ENCODE measurements around the gene AHI1. TPM values are rescaled to one million over a fixed set of nuclear protein-coding genes. Genes with fewer than 3 reads are reported as not detected.
"Not testable (repeated sequence)": the region's sequence is repeated elsewhere in the genome, so short reads cannot be mapped to it uniquely, and the experiment has no call there.

Gene AHI1
- total and polyA plus RNA-seq, 2 donors (not counting 1 experiment from before 2014, with no cell fraction given), result 8.3 to 61.7 TPM

- H3K9me3 ChIP-seq (ENCODE audit: control extremely low read depth in 1 of 3, control insufficient read depth in 2 of 3, insufficient read depth in 1 of 3, low read length in 2 of 3), result no peaks in the 10 kb centered on the region
- Mint-ChIP-seq H3K4me3 (no peak overlapping the region), H3K27ac (no peak overlapping the region), H3K27me3 (no peaks in the 10 kb centered on the region), H3K4me1 (no peaks in the 10 kb centered on the region), H3K9me3 (ENCODE audit: insufficient read depth) (no peaks in the 10 kb centered on the region)
- DNase-seq (no peak), ATAC-seq (ENCODE audit: low read depth) (no peak)
- H3K4me2 ChIP-seq (replicated peaks; ENCODE audit: low read depth, low read length, poor library complexity, severe bottlenecking), result no peak overlapping the region
- no peaks in the 10 kb centered on the region for H3K27me3 ChIP-seq (replicated peaks in 1 of 4; ENCODE audit: control extremely low read depth in 1 of 4, control insufficient read depth in 3 of 4, insufficient read depth in 4 of 4, low read length in 3 of 4)
- no peaks in the 10 kb centered on the region for H3K36me3 ChIP-seq (replicated peaks in 1 of 2; ENCODE audit: control extremely low read depth in 1 of 2, control insufficient read depth in 1 of 2, extremely low read depth in 1 of 2, insufficient read depth in 2 of 2, low read length in 1 of 2)
- no peaks in the 10 kb centered on the region for H3K4me1 ChIP-seq (ENCODE audit: control insufficient read depth in 2 of 2, insufficient read depth in 2 of 2, low read length in 2 of 2)
- no peak overlapping the region for H3K4me3 ChIP-seq (ENCODE audit: control extremely low read depth in 1 of 5, extremely low read depth in 1 of 5, insufficient read depth in 1 of 5, low read depth in 2 of 5, low read length in 4 of 5)
- H3K27ac ChIP-seq (ENCODE audit: low read length in 2 of 2), result no peak overlapping the region
- H3K9ac ChIP-seq (ENCODE audit: low read length), result no peak overlapping the region
- CTCF ChIA-PET, result no interaction called here
- POLR2A ChIA-PET, result no interaction called here
- no peaks in the 10 kb centered on the region for H4K20me1 ChIP-seq (ENCODE audit: control insufficient read depth, insufficient read depth, low read length, poor library complexity, severe bottlenecking)
- H2AFZ ChIP-seq (ENCODE audit: insufficient read depth, low read depth, low read length, poor library complexity, severe bottlenecking), result no peak overlapping the region
- intact Hi-C loops (cut with micrococcal nuclease), result no loop called here
- TF ChIP-seq EZH2 (IDR thresholded peaks at IDR 0.05; ENCODE audit: borderline replicate concordance, insufficient read depth, low read depth, low read length, poor library complexity, severe bottlenecking), result no peak
- TF ChIP-seq, protein P1, sequence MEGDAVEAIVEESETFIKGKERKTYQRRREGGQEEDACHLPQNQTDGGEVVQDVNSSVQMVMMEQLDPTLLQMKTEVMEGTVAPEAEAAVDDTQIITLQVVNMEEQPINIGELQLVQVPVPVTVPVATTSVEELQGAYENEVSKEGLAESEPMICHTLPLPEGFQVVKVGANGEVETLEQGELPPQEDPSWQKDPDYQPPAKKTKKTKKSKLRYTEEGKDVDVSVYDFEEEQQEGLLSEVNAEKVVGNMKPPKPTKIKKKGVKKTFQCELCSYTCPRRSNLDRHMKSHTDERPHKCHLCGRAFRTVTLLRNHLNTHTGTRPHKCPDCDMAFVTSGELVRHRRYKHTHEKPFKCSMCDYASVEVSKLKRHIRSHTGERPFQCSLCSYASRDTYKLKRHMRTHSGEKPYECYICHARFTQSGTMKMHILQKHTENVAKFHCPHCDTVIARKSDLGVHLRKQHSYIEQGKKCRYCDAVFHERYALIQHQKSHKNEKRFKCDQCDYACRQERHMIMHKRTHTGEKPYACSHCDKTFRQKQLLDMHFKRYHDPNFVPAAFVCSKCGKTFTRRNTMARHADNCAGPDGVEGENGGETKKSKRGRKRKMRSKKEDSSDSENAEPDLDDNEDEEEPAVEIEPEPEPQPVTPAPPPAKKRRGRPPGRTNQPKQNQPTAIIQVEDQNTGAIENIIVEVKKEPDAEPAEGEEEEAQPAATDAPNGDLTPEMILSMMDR (IDR thresholded peaks at IDR 0.05), result no peak
- H3K79me2 ChIP-seq (ENCODE audit: control insufficient read depth, insufficient read depth, low read length), result no peaks in the 10 kb centered on the region
These were observed 117.9 kb downstream of the AHI1 start for GRCh38 chr6:135379647-135380046.

- ChIA-PET CTCF (no interaction called here), POLR2A (no interaction called here)
- H3K4me1 ChIP-seq (ENCODE audit: control insufficient read depth in 2 of 2, insufficient read depth in 2 of 2, low read length in 2 of 2), result no peaks in the 10 kb centered on the region
- no CpG with 5 or more reads among the region's 2 CpGs for WGBS (ENCODE audit: insufficient coverage)
- H2AFZ ChIP-seq (ENCODE audit: insufficient read depth, low read depth, low read length, poor library complexity, severe bottlenecking), result no peak overlapping the region
- TF ChIP-seq EZH2 (IDR thresholded peaks at IDR 0.05; ENCODE audit: borderline replicate concordance, insufficient read depth, low read depth, low read length, poor library complexity, severe bottlenecking), result no peak
- TF ChIP-seq, protein P1 (IDR thresholded peaks at IDR 0.05), result no peak
- H3K36me3 ChIP-seq (replicated peaks in 1 of 2; ENCODE audit: control extremely low read depth in 1 of 2, control insufficient read depth in 1 of 2, extremely low read depth in 1 of 2, insufficient read depth in 2 of 2, low read length in 1 of 2), result no peaks in the 10 kb centered on the region
- no peaks in the 10 kb centered on the region for H4K20me1 ChIP-seq (ENCODE audit: control insufficient read depth, insufficient read depth, low read length, poor library complexity, severe bottlenecking)
- no peak overlapping the region for H3K9ac ChIP-seq (ENCODE audit: low read length)
- H3K27ac ChIP-seq (ENCODE audit: low read length in 2 of 2), result no peak overlapping the region
- intact Hi-C loops (cut with micrococcal nuclease), result no loop called here
- H3K4me3 ChIP-seq (ENCODE audit: control extremely low read depth in 1 of 5, extremely low read depth in 1 of 5, insufficient read depth in 1 of 5, low read depth in 2 of 5, low read length in 4 of 5), result no peak overlapping the region
- no peak overlapping the region for H3K4me2 ChIP-seq (replicated peaks; ENCODE audit: low read depth, low read length, poor library complexity, severe bottlenecking)
- DNase-seq (no peak), ATAC-seq (ENCODE audit: low read depth) (no peak)
- H3K4me1 Mint-ChIP-seq, result no peaks in the 10 kb centered on the region
- no peak overlapping the region for H3K4me3 Mint-ChIP-seq
- no peak overlapping the region for H3K27ac Mint-ChIP-seq
- no peaks in the 10 kb centered on the region for H3K27me3 ChIP-seq (replicated peaks in 1 of 4; ENCODE audit: control extremely low read depth in 1 of 4, control insufficient read depth in 3 of 4, insufficient read depth in 4 of 4, low read length in 3 of 4)
- no peaks in the 10 kb centered on the region for H3K27me3 Mint-ChIP-seq
- no peaks in the 10 kb centered on the region for H3K79me2 ChIP-seq (ENCODE audit: control insufficient read depth, insufficient read depth, low read length)
- H3K9me3 Mint-ChIP-seq (ENCODE audit: insufficient read depth), result peaks cover 9% of the 10 kb centered on the region
- H3K9me3 ChIP-seq (ENCODE audit: control extremely low read depth in 1 of 3, control insufficient read depth in 2 of 3, insufficient read depth in 1 of 3, low read length in 2 of 3), result peaks cover 0 to 14% (median 5%) of the 10 kb centered on the region in 3 donors
These were observed 124.8 kb downstream of the AHI1 start for GRCh38 chr6:135372758-135373157.

- H3K36me3 ChIP-seq (replicated peaks in 1 of 2; ENCODE audit: control extremely low read depth in 1 of 2, control insufficient read depth in 1 of 2, extremely low read depth in 1 of 2, insufficient read depth in 2 of 2, low read length in 1 of 2); H3K4me2 ChIP-seq (replicated peaks; ENCODE audit: low read depth, low read length, poor library complexity, severe bottlenecking); ATAC-seq (ENCODE audit: low read depth); intact Hi-C loops (cut with micrococcal nuclease); H3K9ac ChIP-seq (ENCODE audit: low read length); DNase-seq; CTCF ChIA-PET; H3K4me1 ChIP-seq (ENCODE audit: control insufficient read depth in 2 of 2, insufficient read depth in 2 of 2, low read length in 2 of 2); H3K27me3 ChIP-seq (replicated peaks in 1 of 4; ENCODE audit: control extremely low read depth in 1 of 4, control insufficient read depth in 3 of 4, insufficient read depth in 4 of 4, low read length in 3 of 4); H3K4me3 Mint-ChIP-seq; POLR2A ChIA-PET; H3K4me3 ChIP-seq (ENCODE audit: control extremely low read depth in 1 of 5, extremely low read depth in 1 of 5, insufficient read depth in 1 of 5, low read depth in 2 of 5, low read length in 4 of 5); H3K4me1 Mint-ChIP-seq; H3K9me3 Mint-ChIP-seq (ENCODE audit: insufficient read depth); H4K20me1 ChIP-seq (ENCODE audit: control insufficient read depth, insufficient read depth, low read length, poor library complexity, severe bottlenecking); H3K79me2 ChIP-seq (ENCODE audit: control insufficient read depth, insufficient read depth, low read length); H3K27me3 Mint-ChIP-seq; H3K27ac ChIP-seq (ENCODE audit: low read length in 2 of 2); H2AFZ ChIP-seq (ENCODE audit: insufficient read depth, low read depth, low read length, poor library complexity, severe bottlenecking); H3K27ac Mint-ChIP-seq: not testable (repeated sequence)
- 98% methylated on average over 7 of the region's 39 CpGs for WGBS (ENCODE audit: insufficient coverage)
- peaks cover 0 to 14% (median 5%) of the 10 kb centered on the region in 3 donors for H3K9me3 ChIP-seq (ENCODE audit: control extremely low read depth in 1 of 3, control insufficient read depth in 2 of 3, insufficient read depth in 1 of 3, low read length in 2 of 3)
These were observed 133.9 kb downstream of the AHI1 start for GRCh38 chr6:135363622-135364021.

Data from B cell (primary cell).